Activated naive CD4-positive, alpha-beta T cell treated with anti-CD3 and anti-CD28 coated beads, Interleukin-2, amount 50 U/mL, for 24 hours (primary cell): ENCODE results near the gene FIGN.

Source experiments
- H3K27ac Mint-ChIP-seq: one replicate; pipeline ENCODE4 v1.8.0; 2021; ENCODE audit warnings: mild to moderate bottlenecking, mixed read lengths
- H3K27me3 Mint-ChIP-seq: one replicate; pipeline ENCODE4 v1.8.0; 2021; ENCODE audit warnings: mixed read lengths
- H3K36me3 Mint-ChIP-seq: one replicate; pipeline ENCODE4 v1.8.0; 2021; ENCODE audit warnings: mixed read lengths
- H3K4me1 Mint-ChIP-seq: one replicate; pipeline ENCODE4 v1.8.0; 2021; ENCODE audit warnings: mixed read lengths
- H3K4me3 Mint-ChIP-seq: one replicate; pipeline ENCODE4 v1.8.0; 2021; ENCODE audit warnings: mild to moderate bottlenecking, mixed read lengths
- H3K9me3 Mint-ChIP-seq: one replicate; pipeline ENCODE4 v1.8.0; 2021; ENCODE audit warnings: mixed read lengths

Gene FIGN

GRCh38 chr2:163729636-163730273 lies 6.1 kb downstream of the FIGN start:
- peaks cover 6% of the 10 kb centered on the region for H3K9me3 Mint-ChIP-seq
- H3K4me3 Mint-ChIP-seq: no peak overlapping the region
- no peaks in the 10 kb centered on the region for H3K4me1 Mint-ChIP-seq
- no peak overlapping the region for H3K27ac Mint-ChIP-seq
- H3K36me3 Mint-ChIP-seq: no peaks in the 10 kb centered on the region
- peaks cover 5% of the 10 kb centered on the region for H3K27me3 Mint-ChIP-seq

DNA sequence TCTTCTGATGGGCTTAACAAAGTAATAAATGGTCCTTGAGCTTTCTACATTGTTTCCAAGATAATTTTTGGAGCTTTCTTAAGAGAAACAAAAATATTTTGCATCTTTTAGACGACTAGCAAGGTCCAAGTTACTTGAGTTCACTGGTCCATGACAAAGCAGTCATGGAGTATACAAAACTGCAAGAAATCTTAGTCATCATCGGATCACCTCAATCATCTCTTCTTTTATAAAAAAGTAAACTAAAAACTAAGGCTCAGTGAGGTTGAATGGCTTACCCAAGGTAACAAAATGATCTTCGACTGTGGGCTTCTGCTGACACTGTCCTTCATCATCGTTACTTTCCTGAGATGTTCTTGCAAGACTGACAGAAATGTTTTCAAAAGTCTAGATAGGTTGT lies 11.9 kb downstream of the FIGN start:
- Mint-ChIP-seq H3K27me3 (no peaks in the 10 kb centered on the region), H3K36me3 (no peaks in the 10 kb centered on the region), H3K4me1 (no peaks in the 10 kb centered on the region), H3K9me3 (peaks cover 5% of the 10 kb centered on the region), H3K4me3 (no peak overlapping the region), H3K27ac (no peak overlapping the region)

GRCh38 chr2:163723348-163723747 lies 12.5 kb downstream of the FIGN start:
- Mint-ChIP-seq H3K27me3 (no peaks in the 10 kb centered on the region), H3K9me3 (peaks cover 5% of the 10 kb centered on the region), H3K36me3 (no peaks in the 10 kb centered on the region), H3K4me3 (no peak overlapping the region), H3K27ac (no peak overlapping the region), H3K4me1 (no peaks in the 10 kb centered on the region)

- no peaks in the 10 kb centered on the region for H3K27me3 Mint-ChIP-seq
- H3K4me1 Mint-ChIP-seq: no peaks in the 10 kb centered on the region
- H3K36me3 Mint-ChIP-seq: no peaks in the 10 kb centered on the region
- no peak overlapping the region for H3K27ac Mint-ChIP-seq
- H3K4me3 Mint-ChIP-seq: no peak overlapping the region
- peaks cover 5% of the 10 kb centered on the region for H3K9me3 Mint-ChIP-seq
Measured at GRCh38 chr2:163719331-163719730, 16.5 kb downstream of the FIGN start.

- peaks cover 5% of the 10 kb centered on the region for H3K9me3 Mint-ChIP-seq
- no peak overlapping the region for H3K27ac Mint-ChIP-seq
- H3K27me3 Mint-ChIP-seq: no peaks in the 10 kb centered on the region
- no peaks in the 10 kb centered on the region for H3K4me1 Mint-ChIP-seq
- H3K4me3 Mint-ChIP-seq: no peak overlapping the region
- no peaks in the 10 kb centered on the region for H3K36me3 Mint-ChIP-seq
Measured at GRCh38 chr2:163717993-163718680, 17.7 kb downstream of the FIGN start.

DNA sequence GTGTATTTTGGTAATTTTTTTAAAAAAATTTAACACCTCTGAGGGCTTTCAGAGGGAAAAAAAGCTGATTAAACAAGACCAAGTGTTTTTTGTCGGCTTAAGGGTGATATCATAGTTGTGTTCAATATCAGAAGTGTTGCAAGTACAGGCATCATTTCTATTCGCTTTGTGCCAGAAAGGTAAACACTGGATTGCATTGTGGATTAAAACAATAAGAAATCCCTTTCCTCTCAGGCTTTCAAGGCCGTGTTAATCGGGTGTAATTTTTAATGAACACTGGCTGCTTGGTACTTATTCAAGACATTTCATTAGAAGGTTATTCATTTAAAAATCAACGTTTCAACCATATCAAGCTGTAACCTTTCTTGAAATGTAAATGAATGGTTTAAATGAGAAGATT lies 18.3 kb downstream of the FIGN start:
- Mint-ChIP-seq H3K36me3 (no peaks in the 10 kb centered on the region), H3K27ac (no peak overlapping the region), H3K4me1 (no peaks in the 10 kb centered on the region), H3K27me3 (no peaks in the 10 kb centered on the region), H3K9me3 (peaks cover 5% of the 10 kb centered on the region), H3K4me3 (no peak overlapping the region)

DNA sequence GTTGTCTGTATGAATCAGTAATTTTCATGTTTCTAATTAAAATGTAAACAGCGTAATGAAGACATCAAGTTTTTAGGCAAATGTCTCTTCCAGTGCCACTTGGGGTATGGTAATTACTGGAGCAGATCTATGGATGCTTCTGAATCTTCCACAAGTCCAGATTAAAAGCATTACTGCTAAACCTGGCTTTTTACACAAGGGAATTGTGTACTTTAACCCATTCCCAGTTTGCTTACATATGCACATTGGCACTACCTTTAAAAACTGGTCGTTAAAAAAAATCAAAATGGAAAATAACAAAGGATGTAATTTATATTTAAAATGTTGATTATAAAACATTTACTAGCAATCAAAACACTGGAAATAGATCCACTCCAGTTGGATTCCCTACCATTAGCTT lies 19.7 kb downstream of the FIGN start:
- H3K27me3 Mint-ChIP-seq: no peaks in the 10 kb centered on the region
- no peaks in the 10 kb centered on the region for H3K36me3 Mint-ChIP-seq

GRCh38 chr2:163715668-163716067 lies 20.1 kb downstream of the FIGN start:
- no peaks in the 10 kb centered on the region for H3K36me3 Mint-ChIP-seq
- peaks cover 5% of the 10 kb centered on the region for H3K9me3 Mint-ChIP-seq
- no peak overlapping the region for H3K27ac Mint-ChIP-seq
- H3K4me3 Mint-ChIP-seq: no peak overlapping the region
- no peaks in the 10 kb centered on the region for H3K4me1 Mint-ChIP-seq
- no peaks in the 10 kb centered on the region for H3K27me3 Mint-ChIP-seq

More for the DNA sequence above, 19.7 kb downstream of the FIGN start:
- Mint-ChIP-seq H3K27ac (no peak overlapping the region), H3K4me1 (no peaks in the 10 kb centered on the region), H3K9me3 (peaks cover 5% of the 10 kb centered on the region), H3K4me3 (no peak overlapping the region)

- H3K4me3 Mint-ChIP-seq: no peak overlapping the region
- no peak overlapping the region for H3K27ac Mint-ChIP-seq
- H3K27me3 Mint-ChIP-seq: no peaks in the 10 kb centered on the region
- no peaks in the 10 kb centered on the region for H3K4me1 Mint-ChIP-seq
- no peaks in the 10 kb centered on the region for H3K36me3 Mint-ChIP-seq
- H3K9me3 Mint-ChIP-seq: peaks cover 5% of the 10 kb centered on the region
Measured at GRCh38 chr2:163715199-163715598, 20.6 kb downstream of the FIGN start.

GRCh38 chr2:163713534-163714311 lies 22.1 kb downstream of the FIGN start:
- Mint-ChIP-seq H3K9me3 (no peaks in the 10 kb centered on the region), H3K4me3 (no peak overlapping the region), H3K4me1 (no peaks in the 10 kb centered on the region)

GRCh38 chr2:163711699-163712098 lies 24.1 kb downstream of the FIGN start:
- H3K27me3 Mint-ChIP-seq: no peaks in the 10 kb centered on the region

More at GRCh38 chr2:163713534-163714311, 22.1 kb downstream of the FIGN start:
- Mint-ChIP-seq H3K27ac (no peak overlapping the region), H3K27me3 (no peaks in the 10 kb centered on the region), H3K36me3 (no peaks in the 10 kb centered on the region)

GRCh38 chr2:163711258-163711657 lies 24.6 kb downstream of the FIGN start:
- H3K27ac Mint-ChIP-seq: no peak overlapping the region
- no peaks in the 10 kb centered on the region for H3K27me3 Mint-ChIP-seq

More at GRCh38 chr2:163711699-163712098, 24.1 kb downstream of the FIGN start:
- Mint-ChIP-seq H3K4me3 (no peak overlapping the region), H3K9me3 (no peaks in the 10 kb centered on the region), H3K27ac (no peak overlapping the region), H3K36me3 (no peaks in the 10 kb centered on the region), H3K4me1 (no peaks in the 10 kb centered on the region)

GRCh38 chr2:163709270-163709669 lies 26.5 kb downstream of the FIGN start:
- H3K9me3 Mint-ChIP-seq: peaks cover 3% of the 10 kb centered on the region
- no peak overlapping the region for H3K4me3 Mint-ChIP-seq
- H3K27me3 Mint-ChIP-seq: no peaks in the 10 kb centered on the region
- H3K27ac Mint-ChIP-seq: no peak overlapping the region
- H3K36me3 Mint-ChIP-seq: no peaks in the 10 kb centered on the region
- H3K4me1 Mint-ChIP-seq: no peaks in the 10 kb centered on the region

More at GRCh38 chr2:163711258-163711657, 24.6 kb downstream of the FIGN start:
- no peaks in the 10 kb centered on the region for H3K36me3 Mint-ChIP-seq
- H3K4me3 Mint-ChIP-seq: no peak overlapping the region
- no peaks in the 10 kb centered on the region for H3K9me3 Mint-ChIP-seq
- no peaks in the 10 kb centered on the region for H3K4me1 Mint-ChIP-seq

GRCh38 chr2:163708265-163708664 lies 27.5 kb downstream of the FIGN start:
- H3K27ac Mint-ChIP-seq: no peak overlapping the region
- H3K9me3 Mint-ChIP-seq: peaks cover 3% of the 10 kb centered on the region
- no peak overlapping the region for H3K4me3 Mint-ChIP-seq
- H3K4me1 Mint-ChIP-seq: no peaks in the 10 kb centered on the region
- no peaks in the 10 kb centered on the region for H3K36me3 Mint-ChIP-seq
- no peaks in the 10 kb centered on the region for H3K27me3 Mint-ChIP-seq

DNA sequence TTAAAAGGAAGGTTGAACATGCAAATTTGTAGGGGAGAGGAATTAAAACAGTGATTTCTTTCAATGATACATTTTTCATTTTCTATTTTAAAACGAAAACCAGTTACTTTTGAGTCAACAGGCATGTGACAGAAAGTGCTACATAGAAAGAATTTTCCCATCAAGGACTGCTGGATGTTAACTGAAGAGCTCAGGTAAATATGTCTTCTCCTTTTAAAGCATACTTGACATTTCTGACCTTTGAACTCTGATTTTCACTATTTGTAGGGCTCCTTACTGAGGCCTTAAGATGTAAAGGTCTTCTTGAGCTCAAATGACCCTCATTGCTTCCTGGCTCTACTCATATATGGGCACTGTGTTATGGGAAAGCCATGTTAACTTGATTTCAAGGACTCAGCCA lies 32.4 kb downstream of the FIGN start:
- no peaks in the 10 kb centered on the region for H3K4me1 Mint-ChIP-seq
- H3K9me3 Mint-ChIP-seq: peaks cover 3% of the 10 kb centered on the region
- H3K27ac Mint-ChIP-seq: no peak overlapping the region
- no peaks in the 10 kb centered on the region for H3K36me3 Mint-ChIP-seq
- no peaks in the 10 kb centered on the region for H3K27me3 Mint-ChIP-seq
- H3K4me3 Mint-ChIP-seq: no peak overlapping the region
